GM12874 (cell line): ENCODE data around the gene FLYWCH2.

Experiments used
- TF ChIP-seq, protein P1 (sequence below): IDR thresholded peaks from 2 replicates; pipeline ENCODE4 v1.5.1; 2011; ENCODE audit warnings: low read depth, mild to moderate bottlenecking, control low read depth, low read length, moderate library complexity; ENCODE audit not compliant: insufficient read depth

FLYWCH2 gene

DNA sequence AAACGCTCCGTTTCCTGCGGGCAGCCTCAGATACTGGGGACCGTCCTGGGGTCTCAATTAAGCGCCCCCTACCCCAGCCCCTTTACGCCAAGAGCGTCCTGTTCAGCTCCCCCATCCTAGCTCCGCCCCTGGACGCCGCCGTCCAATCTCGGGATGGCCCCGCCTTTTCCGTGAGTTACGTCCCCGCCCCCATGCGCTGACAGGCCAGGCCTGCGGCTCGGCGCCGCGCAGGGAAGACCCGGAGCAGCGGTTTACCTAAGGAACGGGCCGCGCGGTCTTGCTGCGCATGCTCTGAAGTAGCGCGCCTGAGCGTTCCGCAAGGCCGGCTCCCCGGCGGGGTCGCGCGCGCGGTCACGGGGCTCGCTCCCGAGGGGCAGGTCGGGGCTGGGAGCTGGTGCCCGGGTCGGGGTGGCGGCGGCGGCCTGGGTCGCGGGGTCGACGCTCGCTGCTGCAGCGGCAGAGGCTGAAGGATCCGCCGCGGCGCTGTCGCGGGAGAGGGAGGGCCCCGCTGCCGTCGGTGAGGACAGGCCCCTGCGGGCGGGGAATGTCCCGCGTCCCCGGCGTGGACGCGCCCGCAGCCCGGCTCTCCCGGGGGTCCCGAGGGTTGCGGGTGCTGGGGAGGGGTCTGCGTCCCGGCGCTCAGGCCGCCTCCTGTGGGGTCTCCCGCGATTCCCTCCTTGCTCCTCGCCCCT lies 28.8 kb downstream of the FLYWCH2 start, which contains the start of gene FLYWCH1:
FLYWCH1 (plus strand) TSS at position 294 of the 692 bp plus-strand sequence. CDS start 17,755 bp downstream, outside the sequence.
- TF ChIP-seq, protein P1, sequence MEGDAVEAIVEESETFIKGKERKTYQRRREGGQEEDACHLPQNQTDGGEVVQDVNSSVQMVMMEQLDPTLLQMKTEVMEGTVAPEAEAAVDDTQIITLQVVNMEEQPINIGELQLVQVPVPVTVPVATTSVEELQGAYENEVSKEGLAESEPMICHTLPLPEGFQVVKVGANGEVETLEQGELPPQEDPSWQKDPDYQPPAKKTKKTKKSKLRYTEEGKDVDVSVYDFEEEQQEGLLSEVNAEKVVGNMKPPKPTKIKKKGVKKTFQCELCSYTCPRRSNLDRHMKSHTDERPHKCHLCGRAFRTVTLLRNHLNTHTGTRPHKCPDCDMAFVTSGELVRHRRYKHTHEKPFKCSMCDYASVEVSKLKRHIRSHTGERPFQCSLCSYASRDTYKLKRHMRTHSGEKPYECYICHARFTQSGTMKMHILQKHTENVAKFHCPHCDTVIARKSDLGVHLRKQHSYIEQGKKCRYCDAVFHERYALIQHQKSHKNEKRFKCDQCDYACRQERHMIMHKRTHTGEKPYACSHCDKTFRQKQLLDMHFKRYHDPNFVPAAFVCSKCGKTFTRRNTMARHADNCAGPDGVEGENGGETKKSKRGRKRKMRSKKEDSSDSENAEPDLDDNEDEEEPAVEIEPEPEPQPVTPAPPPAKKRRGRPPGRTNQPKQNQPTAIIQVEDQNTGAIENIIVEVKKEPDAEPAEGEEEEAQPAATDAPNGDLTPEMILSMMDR = no peak

DNA sequence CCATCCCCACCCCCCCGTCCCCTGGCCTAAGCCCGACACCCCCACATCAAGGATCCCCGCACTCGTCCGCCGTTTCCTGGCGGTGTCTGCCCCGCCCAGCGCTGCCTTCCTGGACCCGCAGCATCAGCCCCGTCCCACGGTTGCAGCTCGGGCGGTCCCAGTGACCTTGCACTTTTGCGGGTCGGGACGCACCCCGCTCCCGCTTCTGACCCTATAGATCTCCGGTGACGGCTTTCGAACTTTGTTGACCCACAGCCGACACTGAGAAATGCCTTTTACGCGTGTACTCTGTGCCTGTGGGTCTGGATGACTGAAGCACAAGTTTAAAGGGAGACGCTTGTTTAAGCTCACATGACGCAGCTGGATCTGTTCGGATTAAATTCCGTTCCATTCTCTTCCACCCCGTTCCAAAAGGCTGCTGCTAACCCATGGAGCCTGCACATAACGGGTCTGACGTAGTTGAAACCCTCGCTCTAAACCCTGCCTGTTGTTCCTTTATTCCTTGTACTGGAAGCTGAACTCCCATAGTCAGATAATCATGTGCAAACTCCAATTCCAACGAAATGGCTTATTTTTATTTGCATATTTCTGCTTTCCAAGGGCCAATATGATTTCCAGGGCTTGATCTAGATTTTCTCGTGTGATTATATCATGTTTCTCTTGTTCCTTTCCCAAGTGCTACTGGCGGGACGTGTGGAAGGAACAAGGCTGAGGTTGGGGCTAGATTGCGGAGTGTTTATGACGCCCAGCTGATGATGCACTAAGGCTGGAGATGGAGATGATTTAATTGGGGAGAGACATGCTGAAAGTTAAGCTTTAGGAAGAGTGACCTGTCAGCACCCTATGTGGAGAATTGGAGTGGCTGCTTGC lies 29.6 kb downstream of the FLYWCH2 start:
- TF ChIP-seq, protein P1 = no peak

DNA sequence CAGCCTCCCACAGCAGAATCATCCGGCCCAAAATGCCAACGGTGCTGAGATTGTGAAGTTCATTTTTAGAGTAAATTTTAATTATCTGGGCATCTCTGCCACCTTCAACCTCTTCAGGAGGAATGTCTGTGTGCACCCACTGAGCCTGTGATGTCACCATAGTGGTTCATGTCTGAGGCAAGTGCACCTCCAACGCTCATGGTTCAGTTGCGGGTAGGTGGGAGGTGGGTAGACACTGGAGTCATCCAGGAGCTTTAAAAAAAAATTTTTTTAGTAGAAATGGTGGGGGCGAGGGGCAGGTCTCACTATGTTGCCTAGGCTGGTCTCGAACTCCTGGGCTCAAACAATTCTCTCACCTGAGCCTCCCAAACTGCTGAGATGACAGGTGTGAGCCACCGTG lies 30.6 kb downstream of the FLYWCH2 start:
- TF ChIP-seq, protein P1 = no peak

DNA sequence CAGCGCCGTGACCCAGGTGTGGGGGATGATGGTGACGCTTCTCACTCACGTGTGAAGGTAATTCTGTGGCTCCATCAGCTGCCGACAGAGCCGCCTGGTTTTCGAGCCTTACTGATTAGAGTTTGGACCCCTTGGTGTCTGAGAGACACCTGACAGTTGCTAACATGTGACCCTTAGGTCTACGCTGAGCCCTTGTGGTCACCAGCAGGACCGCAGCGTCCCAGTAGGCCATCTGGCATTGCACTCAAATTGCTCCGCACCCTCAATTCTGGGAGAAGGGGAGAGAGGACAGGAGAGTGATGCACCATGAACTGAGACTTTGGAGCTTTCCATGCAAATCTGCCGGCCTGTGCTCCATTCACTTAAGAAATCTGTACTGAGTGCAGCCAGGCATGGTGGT lies 31.2 kb downstream of the FLYWCH2 start:
- TF ChIP-seq, protein P1 = 0 out of 2 replicates have a peak, but pooled peaks have one; percentile 5

DNA sequence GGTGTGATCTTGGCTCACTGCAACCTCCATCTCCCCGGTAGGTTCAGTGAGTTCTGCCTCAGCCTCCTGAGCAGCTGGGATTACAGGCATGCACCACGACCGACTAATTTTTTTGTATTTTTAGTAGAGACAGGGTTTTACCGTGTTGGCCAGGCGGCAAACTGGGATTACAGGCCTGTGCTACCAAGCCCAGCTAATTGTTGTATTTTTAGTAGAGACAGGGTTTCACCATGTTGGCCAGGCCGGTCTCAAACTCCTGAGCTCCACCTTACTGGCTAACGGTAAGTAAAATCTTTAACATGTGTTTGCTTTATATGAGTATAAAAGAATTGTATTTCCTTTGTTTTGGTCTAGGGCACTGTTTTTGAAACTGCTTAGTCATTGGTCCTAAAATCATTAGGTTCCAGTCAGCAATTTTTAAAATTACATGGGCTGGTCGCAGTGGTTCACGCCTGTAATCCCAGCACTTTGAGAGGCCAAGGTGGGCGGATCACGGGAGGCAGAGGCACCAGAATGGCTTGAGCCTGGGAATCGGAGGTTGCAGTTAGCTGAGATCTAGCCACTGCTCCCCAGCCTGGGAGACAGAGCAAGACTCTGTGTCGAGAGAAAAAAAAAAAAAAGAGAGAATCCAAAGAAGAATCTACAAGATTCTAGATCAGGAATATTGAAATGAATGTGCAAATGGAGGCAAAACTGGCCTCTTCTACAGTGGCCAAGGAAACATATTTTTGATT lies 32.3 kb downstream of the FLYWCH2 start:
- TF ChIP-seq, protein P1 = no peak

DNA sequence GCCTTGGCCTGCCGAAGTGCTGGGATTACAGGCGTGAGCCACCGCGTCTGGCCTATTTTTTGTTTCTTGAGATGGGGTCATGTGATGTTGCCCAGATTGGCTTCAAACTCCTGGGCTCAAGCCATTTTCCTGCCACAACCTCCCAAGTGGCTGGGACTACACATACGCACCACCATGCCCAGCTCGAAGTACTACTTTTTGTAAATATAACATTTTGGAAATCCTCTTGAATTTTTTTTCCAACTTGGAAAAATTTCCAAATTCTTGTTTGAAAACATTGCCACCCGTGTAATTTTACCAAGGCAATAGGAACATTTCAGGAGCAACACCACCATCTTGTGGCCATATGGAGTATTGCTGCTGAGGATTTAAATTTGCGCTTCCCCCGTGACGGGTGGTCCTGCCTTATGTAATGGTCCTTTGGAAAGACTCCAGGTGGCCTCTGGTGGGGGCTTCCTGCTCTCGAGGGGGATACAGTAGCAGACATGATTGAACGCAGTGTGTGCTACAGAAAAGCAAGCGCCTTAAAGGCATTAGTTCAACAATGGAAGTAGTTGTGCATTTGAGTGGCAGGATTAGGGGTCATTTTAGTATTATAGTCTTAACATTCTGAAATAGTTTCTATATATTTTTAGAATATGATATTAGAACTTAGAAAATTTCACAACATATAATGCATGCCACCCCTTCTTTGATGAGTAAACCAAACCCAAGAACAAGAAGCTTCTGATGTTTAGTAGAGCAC lies 36.7 kb downstream of the FLYWCH2 start:
- TF ChIP-seq, protein P1 = peak; percentile 73
